ENCODE results near the gene SYNE1. TPM values are rescaled to one million over a fixed set of nuclear protein-coding genes. Genes with fewer than 3 reads are reported as not detected.
A peak's percentile ranks its signal among the peaks of the same experiment; 100 is the strongest.

Gene SYNE1
- total RNA-seq, 2 experiments from 2014 or later: 17.7 to 24.0 TPM

DNA sequence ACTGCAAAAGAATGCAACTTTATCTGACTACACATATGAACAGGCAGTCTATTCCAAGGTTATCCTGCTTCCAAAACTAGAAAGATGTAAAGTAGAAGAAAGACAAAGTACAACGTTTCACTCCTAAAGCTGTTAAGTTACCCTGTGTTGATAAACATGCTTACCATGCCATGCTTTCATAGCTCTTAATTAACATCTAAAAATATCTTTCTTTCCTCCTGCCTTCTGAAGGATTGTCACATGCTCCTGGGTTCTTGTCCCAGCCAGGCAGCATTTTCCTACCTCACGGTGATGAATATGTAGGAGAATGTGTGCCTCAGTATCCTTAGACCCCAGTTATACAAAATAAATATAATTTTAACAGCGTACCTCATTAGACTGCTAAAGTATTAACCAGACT is 344.6 kb downstream of the SYNE1 start:
- no peak for DNase-seq
- H3K4me1 Mint-ChIP-seq (ENCODE audit: low read depth): peaks cover 9% of the 10 kb centered on the region
- H3K4me3 Mint-ChIP-seq: no peak overlapping the region
- CTCF ChIA-PET: interaction anchor here (0.5 to 1.2 kb wide), 2 partner anchors 9 to 665 kb away, joined by 6 read pairs; no protein-coding TSS in a partner anchor
- H3K9me3 Mint-ChIP-seq: no peaks in the 10 kb centered on the region
- peaks cover 3% of the 10 kb centered on the region for H3K36me3 Mint-ChIP-seq (ENCODE audit: low read depth)
- intact Hi-C loops (cut with micrococcal nuclease): no loop called here
- no peaks in the 10 kb centered on the region for H3K27me3 Mint-ChIP-seq (ENCODE audit: low read depth)
- no peak overlapping the region for H3K27ac Mint-ChIP-seq

DNA sequence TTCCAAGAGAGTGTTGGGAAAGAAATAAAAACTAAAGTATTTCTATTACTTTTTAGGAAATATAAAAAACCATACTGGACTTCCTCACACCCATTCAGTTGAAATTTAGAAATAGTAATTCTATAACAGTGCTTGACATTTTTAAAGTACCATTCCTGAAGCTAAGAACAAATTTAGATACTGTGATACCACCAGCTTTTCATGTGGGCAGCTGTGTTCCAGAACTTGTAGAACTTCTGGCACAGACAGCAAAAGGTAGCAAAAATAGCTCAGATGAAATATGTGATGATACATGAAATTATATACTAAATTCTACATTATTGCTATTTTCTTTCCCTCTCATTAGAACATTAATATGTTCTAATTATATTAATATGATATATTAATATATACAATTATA is 346.5 kb downstream of the SYNE1 start:
- intact Hi-C loops (cut with micrococcal nuclease): no loop called here
- Mint-ChIP-seq H3K4me3 (no peak overlapping the region), H3K36me3 (ENCODE audit: low read depth) (peaks cover 4% of the 10 kb centered on the region), H3K9me3 (no peaks in the 10 kb centered on the region), H3K27ac (no peak overlapping the region), H3K4me1 (ENCODE audit: low read depth) (no peaks in the 10 kb centered on the region), H3K27me3 (ENCODE audit: low read depth) (no peaks in the 10 kb centered on the region)
- DNase-seq: no peak
- CTCF ChIA-PET: interaction anchor here (1.1 to 1.7 kb wide), 2 partner anchors 11 to 46 kb away, joined by 3 to 7 read pairs; no protein-coding TSS in a partner anchor

GRCh38 chr6:152277826-152278329 is 359.3 kb downstream of the SYNE1 start:
- H3K27me3 Mint-ChIP-seq (ENCODE audit: low read depth): no peaks in the 10 kb centered on the region
- H3K4me1 Mint-ChIP-seq (ENCODE audit: low read depth): no peaks in the 10 kb centered on the region
- CTCF ChIA-PET: interaction anchor here (1.0 kb wide), 1 partner anchor 20 kb away, joined by 4 read pairs; no protein-coding TSS in a partner anchor
- peaks cover 2% of the 10 kb centered on the region for H3K36me3 Mint-ChIP-seq (ENCODE audit: low read depth)
- H3K9me3 Mint-ChIP-seq: no peaks in the 10 kb centered on the region
- intact Hi-C loops (cut with micrococcal nuclease): no loop called here
- H3K27ac Mint-ChIP-seq: no peak overlapping the region
- no peak overlapping the region for H3K4me3 Mint-ChIP-seq
- no peak for DNase-seq

DNA sequence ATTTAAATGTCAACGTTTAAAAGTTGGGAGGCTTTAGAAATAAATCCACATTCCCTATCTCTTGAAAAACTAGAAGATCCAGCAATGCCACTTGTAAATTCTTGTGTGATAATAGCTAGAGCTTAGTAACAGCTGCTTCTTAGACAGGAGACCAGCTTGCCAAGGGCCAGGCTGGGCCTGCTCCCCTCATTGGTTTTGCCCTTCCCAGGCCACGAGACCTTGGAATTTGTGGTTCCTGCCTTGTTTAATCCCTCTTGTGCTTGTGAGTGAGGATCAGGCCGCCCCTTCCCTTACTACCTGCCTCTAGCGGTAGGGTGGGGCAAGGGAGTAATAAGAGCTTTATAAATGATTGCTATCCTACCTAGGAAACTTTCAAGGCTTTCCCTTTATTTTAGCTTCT is 363.5 kb downstream of the SYNE1 start:
- CTCF ChIA-PET: interaction anchor here (0.8 to 1.1 kb wide), 3 partner anchors 63 to 508 kb away, joined by 3 to 4 read pairs (median 3); no protein-coding TSS in a partner anchor
- H3K4me1 Mint-ChIP-seq (ENCODE audit: low read depth): no peaks in the 10 kb centered on the region
- H3K9me3 Mint-ChIP-seq: no peaks in the 10 kb centered on the region
- H3K27ac Mint-ChIP-seq: no peak overlapping the region
- no peaks in the 10 kb centered on the region for H3K27me3 Mint-ChIP-seq (ENCODE audit: low read depth)
- intact Hi-C loops (cut with micrococcal nuclease): no loop called here
- DNase-seq: no peak
- H3K4me3 Mint-ChIP-seq: no peak overlapping the region
- H3K36me3 Mint-ChIP-seq (ENCODE audit: low read depth): no peaks in the 10 kb centered on the region

DNA sequence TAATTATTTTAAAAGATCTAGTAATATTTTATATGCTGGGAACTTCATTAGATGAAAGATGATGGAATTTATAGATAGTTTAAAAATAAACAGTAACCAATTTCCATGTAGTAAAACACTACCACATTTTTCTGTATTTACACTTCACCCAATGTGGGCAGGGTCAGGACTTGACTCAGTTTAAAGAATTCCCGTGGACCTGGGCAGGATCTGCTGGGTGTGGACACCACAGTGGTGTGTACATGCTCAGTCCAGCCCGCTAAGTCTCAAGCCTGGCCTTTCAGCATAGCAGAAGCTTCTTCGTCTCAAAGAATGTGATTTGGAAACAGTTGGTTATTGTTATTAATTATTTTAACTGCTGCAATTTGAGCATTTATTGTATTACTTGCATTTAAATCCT is 364.2 kb downstream of the SYNE1 start:
- intact Hi-C loops (cut with micrococcal nuclease): no loop called here
- no peaks in the 10 kb centered on the region for H3K27me3 Mint-ChIP-seq (ENCODE audit: low read depth)
- no peaks in the 10 kb centered on the region for H3K36me3 Mint-ChIP-seq (ENCODE audit: low read depth)
- no peaks in the 10 kb centered on the region for H3K4me1 Mint-ChIP-seq (ENCODE audit: low read depth)
- no peak overlapping the region for H3K27ac Mint-ChIP-seq
- no peaks in the 10 kb centered on the region for H3K9me3 Mint-ChIP-seq
- H3K4me3 Mint-ChIP-seq: no peak overlapping the region
- CTCF ChIA-PET: no interaction called here
- no peak for DNase-seq

GRCh38 chr6:152272486-152272885 is 364.7 kb downstream of the SYNE1 start:
- Mint-ChIP-seq H3K27ac (no peak overlapping the region), H3K9me3 (no peaks in the 10 kb centered on the region), H3K36me3 (ENCODE audit: low read depth) (peaks cover 2% of the 10 kb centered on the region), H3K4me1 (ENCODE audit: low read depth) (no peaks in the 10 kb centered on the region), H3K27me3 (ENCODE audit: low read depth) (no peaks in the 10 kb centered on the region), H3K4me3 (no peak overlapping the region)
- intact Hi-C loops (cut with micrococcal nuclease): loop anchor here (1.0 kb wide), 1 partner anchor 66 kb away; no protein-coding TSS in a partner anchor
- DNase-seq: no peak
- CTCF ChIA-PET: interaction anchor here (2.2 kb wide), 1 partner anchor 582 kb away, joined by 8 read pairs; no protein-coding TSS in a partner anchor

DNA sequence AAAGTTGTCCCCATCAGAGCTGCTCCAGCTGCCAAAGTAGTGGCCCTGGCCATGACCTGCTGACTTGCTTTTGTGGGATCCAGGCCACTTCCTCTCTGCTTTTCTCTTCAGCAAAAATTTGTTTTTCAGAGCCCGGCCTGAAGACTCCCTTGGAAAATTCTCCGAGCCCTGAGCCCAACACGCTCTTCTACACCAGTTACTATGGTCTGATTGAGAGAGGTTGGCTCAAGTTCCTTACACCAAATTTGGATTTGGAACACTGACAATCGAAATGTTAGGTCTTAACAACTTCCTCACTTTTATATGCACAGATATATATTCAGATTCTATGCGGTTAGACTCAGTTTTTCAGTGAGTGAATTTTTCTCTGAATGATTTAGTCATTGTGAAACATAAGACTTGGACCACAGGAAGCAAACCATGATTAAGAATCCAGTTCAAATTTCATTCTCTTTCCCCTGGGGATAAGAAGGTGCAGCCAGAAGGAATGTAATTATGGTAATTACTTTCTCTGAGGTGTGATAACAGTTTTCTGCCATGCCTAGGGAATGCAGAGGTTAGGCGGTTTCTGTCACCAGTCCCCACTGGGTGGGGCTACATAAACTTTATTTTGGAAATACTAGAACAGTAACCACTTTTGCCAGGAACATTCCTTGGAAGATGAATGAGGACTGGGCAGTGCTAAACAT is 365.2 kb downstream of the SYNE1 start:
- DNase-seq: no peak
- Mint-ChIP-seq H3K9me3 (no peaks in the 10 kb centered on the region), H3K27ac (peak overlapping the region; percentile 21), H3K4me3 (no peak overlapping the region), H3K36me3 (ENCODE audit: low read depth) (peaks cover 3% of the 10 kb centered on the region), H3K4me1 (ENCODE audit: low read depth) (no peaks in the 10 kb centered on the region), H3K27me3 (ENCODE audit: low read depth) (no peaks in the 10 kb centered on the region)
- intact Hi-C loops (cut with micrococcal nuclease): loop anchor here (1.0 kb wide), 1 partner anchor 66 kb away; no protein-coding TSS in a partner anchor
- CTCF ChIA-PET: interaction anchor here (0.6 to 2.2 kb wide), 2 partner anchors 66 to 581 kb away, joined by 3 to 8 read pairs; no protein-coding TSS in a partner anchor

DNA sequence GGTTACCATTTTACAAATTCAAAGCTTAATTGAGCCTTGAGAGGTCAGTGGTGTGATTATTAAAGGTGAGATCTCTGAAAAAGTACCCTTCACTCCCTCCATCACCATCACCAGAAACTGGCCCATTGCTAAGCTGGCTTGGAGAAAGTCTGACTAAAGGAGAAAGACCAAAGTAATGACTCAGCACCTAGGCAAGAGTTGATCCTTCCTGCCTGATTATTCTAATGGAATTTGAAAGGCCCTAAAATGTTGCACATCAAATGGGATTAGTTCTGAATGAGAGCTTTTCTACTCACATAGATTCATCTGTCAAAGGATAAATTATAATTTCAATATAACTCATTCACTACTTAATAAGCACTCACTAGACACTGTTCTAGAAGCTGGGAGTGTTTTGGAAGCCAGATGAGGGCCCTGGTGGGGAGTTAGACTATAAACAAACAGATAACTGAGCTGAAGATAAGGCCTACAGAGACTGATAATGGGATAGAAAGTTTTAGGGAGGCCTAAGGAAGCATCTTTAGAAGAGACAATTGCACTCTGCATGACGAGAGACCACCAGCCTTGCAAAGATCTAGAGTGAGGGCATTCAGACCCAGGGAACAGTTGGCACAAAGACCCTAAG is 366.7 kb downstream of the SYNE1 start:
- no peaks in the 10 kb centered on the region for H3K27me3 Mint-ChIP-seq (ENCODE audit: low read depth)
- H3K4me1 Mint-ChIP-seq (ENCODE audit: low read depth): no peaks in the 10 kb centered on the region
- no peak overlapping the region for H3K4me3 Mint-ChIP-seq
- CTCF ChIA-PET: interaction anchor here (0.6 to 2.2 kb wide), 6 partner anchors 28 to 580 kb away, joined by 3 to 8 read pairs (median 3); no protein-coding TSS in a partner anchor
- DNase-seq: no peak
- no peaks in the 10 kb centered on the region for H3K9me3 Mint-ChIP-seq
- peak overlapping the region; percentile 50 for H3K27ac Mint-ChIP-seq
- H3K36me3 Mint-ChIP-seq (ENCODE audit: low read depth): peaks cover 5% of the 10 kb centered on the region
- intact Hi-C loops (cut with micrococcal nuclease): no loop called here

DNA sequence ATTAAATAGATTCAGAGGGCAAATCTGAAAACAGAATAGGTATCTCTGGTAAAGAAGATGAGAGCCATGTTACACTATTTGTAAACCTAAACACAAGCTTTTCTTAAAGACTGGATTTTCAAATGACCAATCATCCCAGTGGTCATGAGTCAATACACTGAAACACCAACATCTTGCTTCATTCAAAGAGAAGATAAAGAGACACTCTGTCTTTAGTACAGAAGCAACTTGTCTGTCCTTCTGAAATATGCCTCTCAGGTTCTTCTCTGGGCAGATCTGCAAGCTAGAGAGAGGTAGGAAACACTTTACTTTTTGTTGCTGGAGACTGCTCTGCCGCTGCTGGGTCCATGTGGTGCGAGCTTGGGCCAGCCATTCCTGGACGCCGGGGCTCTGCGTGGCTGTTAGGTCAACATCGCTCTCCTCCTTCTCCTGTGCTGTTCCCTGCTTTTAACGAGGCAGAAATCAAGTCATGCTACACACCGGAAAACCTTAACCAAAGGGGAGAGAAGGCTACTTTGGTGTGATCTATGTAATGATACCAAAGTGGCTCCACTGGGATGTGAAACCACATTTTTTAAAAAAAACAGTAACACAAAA is 368.2 kb downstream of the SYNE1 start:
- no peaks in the 10 kb centered on the region for H3K27me3 Mint-ChIP-seq (ENCODE audit: low read depth)
- peaks cover 14% of the 10 kb centered on the region for H3K36me3 Mint-ChIP-seq (ENCODE audit: low read depth)
- no peak overlapping the region for H3K4me3 Mint-ChIP-seq
- H3K27ac Mint-ChIP-seq: no peak overlapping the region
- H3K9me3 Mint-ChIP-seq: peaks cover 2% of the 10 kb centered on the region
- CTCF ChIA-PET: interaction anchor here (0.7 to 2.8 kb wide), 3 partner anchors 144 to 588 kb away, joined by 3 to 16 read pairs (median 5); no protein-coding TSS in a partner anchor
- intact Hi-C loops (cut with micrococcal nuclease): loop anchor here (1.0 to 2.0 kb wide), 6 partner anchors 63 to 594 kb away; no protein-coding TSS in a partner anchor
- DNase-seq: no peak
- H3K4me1 Mint-ChIP-seq (ENCODE audit: low read depth): no peaks in the 10 kb centered on the region

DNA sequence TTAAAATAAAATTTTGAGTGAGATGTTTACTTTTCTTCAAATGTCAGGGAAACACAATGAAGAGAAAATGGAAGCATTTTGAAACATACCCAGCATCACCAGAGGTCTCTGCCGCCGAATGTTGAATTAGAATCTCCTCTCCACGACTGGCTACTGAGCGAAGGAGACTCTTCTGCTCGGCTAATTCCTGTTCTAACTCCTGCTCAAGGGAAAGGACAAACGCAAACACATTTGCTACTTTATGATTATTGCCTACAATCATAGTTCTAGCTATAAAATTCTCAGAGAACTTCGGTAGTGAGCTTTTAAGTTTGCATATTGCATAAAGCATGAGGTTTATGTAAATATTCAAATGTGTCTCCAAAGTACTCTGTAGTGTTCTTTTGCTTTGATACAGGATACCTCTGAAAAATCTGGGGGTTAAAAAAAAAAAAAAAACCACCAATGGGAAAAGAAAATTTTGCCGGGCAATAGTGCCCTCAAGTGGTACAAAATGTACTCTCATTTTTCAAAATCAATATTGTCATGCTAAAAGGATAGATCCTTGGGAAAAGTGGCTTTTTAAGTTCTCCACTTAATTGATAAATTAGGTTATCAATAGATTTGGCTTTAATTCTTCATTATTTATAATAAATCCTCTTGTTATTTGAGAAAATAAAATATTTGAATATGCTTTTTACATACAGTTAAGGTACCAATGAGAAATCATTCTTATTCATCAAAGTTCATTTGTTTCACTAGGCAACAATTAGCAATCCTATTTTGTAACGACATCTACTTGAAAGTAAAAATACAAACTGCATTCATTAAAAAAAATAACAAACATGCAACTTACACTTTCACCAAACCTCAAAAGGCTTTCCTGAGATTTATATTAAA is 369.0 kb downstream of the SYNE1 start:
- peaks cover 17% of the 10 kb centered on the region for H3K36me3 Mint-ChIP-seq (ENCODE audit: low read depth)
- intact Hi-C loops (cut with micrococcal nuclease): loop anchor here (1.0 to 2.0 kb wide), 6 partner anchors 62 to 593 kb away; no protein-coding TSS in a partner anchor
- peaks cover 2% of the 10 kb centered on the region for H3K9me3 Mint-ChIP-seq
- CTCF ChIA-PET: interaction anchor here (0.6 to 2.8 kb wide), 18 partner anchors 27 to 784 kb away, joined by 3 to 16 read pairs (median 4); no protein-coding TSS in a partner anchor
- H3K4me1 Mint-ChIP-seq (ENCODE audit: low read depth): no peaks in the 10 kb centered on the region
- H3K27ac Mint-ChIP-seq: no peak overlapping the region
- H3K27me3 Mint-ChIP-seq (ENCODE audit: low read depth): no peaks in the 10 kb centered on the region
- DNase-seq: peak; percentile 53
- no peak overlapping the region for H3K4me3 Mint-ChIP-seq

- CTCF ChIA-PET: interaction anchor here (1.0 to 1.1 kb wide), 2 partner anchors 60 to 501 kb away, joined by 3 to 6 read pairs; no protein-coding TSS in a partner anchor
- Mint-ChIP-seq H3K9me3 (peaks cover 10% of the 10 kb centered on the region), H3K4me3 (no peak overlapping the region), H3K4me1 (ENCODE audit: low read depth) (no peaks in the 10 kb centered on the region), H3K27me3 (ENCODE audit: low read depth) (no peaks in the 10 kb centered on the region), H3K27ac (no peak overlapping the region), H3K36me3 (ENCODE audit: low read depth) (peaks cover 29% of the 10 kb centered on the region)
- intact Hi-C loops (cut with micrococcal nuclease): loop anchor here (1.0 kb wide), 1 partner anchor 138 kb away; no protein-coding TSS in a partner anchor
- no peak for DNase-seq
These were observed 371.5 kb downstream of the SYNE1 start for GRCh38 chr6:152265651-152266050.
